ENCODE measurements around the gene ZNF512.

ZNF512 gene

DNA sequence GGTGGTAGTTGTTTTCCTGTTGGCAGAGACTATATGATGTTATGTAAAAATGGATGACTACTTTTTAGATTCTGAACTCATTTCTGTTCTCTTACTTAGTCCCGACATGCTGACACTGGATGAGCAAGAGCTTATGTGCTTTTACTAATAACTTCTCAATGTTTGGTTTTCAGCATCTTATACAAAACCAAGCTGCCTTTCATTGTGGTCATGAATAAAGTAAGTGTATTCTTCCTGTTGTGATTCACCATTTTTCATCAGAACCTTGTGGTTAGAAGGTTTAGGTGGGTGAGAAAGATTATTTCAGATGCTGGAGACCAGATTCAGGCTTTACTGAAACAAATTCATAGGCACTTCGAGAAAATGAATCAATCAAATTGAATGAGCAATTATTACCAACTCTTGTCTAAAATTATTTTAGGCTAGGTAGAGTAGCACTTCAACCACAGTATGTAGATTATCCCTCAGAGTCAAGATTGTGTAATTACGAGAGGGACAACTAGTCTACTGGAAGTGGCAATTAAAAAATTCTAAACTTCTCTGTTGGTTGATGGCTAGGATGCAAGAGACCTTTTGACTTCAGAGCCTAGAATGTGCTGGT lies 55.3 kb downstream of the ZNF512 start:
- DNase-seq, result no peak

DNA sequence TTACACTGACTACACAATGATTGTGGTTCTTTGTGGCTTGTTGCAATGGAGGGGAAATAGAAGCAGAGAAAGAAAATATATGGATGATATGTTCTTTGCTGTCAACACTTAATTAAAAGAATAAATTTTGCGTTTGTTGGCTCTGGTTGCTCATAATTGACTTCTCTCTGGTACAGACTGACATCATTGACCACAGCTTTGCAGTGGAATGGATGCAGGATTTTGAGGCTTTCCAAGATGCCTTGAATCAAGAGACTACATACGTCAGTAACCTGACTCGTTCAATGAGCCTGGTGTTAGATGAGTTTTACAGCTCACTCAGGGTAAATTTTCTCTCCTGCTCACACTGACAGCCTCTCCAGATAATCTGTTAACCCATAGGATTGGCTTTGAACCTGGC lies 55.9 kb downstream of the ZNF512 start:
- no peak for DNase-seq

DNA sequence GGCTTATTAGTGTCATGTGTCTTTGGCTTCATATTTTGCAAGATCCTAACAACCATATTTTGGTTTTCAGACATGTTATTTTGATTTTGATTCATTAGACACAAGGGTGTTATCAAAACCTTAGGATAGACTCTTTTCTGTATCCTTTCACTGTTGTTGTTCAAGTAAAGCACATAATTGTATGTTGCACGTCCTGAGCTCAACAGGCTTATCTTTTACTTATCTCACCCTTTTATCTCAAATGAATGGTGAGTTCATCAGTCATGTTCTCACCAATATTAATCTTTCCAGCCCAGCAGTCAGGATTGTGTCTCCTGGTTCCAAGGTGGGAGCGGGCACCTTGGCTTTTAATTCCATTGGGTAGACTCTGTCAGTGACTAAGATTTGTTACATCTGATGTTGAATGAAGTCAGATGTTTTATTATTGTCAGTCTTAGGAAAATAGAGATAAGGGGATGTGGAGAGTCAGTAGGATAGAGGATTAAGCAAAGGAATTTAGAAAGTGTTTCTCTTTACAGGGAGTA lies 57.9 kb downstream of the ZNF512 start:
- DNase-seq, result no peak

DNA sequence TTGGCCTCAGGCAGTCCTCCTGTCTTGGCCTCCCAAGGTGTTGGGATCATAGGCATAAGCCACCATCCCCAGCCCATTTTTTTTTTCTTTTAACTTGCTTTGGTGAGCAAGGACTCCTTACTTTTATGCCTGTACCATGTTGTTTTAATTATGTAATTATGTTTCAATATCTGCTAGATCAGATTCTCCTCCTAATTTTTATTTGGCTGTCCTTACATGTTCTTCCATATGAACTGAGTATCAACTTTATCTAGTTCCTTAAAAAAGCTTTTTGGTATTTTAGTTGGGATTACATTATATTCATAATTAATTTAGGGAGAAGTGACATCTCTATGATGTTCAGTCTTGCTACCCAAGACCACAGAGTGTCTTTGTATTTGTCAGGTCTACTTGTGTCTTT lies 62.4 kb downstream of the ZNF512 start:
- DNase-seq, result no peak

DNA sequence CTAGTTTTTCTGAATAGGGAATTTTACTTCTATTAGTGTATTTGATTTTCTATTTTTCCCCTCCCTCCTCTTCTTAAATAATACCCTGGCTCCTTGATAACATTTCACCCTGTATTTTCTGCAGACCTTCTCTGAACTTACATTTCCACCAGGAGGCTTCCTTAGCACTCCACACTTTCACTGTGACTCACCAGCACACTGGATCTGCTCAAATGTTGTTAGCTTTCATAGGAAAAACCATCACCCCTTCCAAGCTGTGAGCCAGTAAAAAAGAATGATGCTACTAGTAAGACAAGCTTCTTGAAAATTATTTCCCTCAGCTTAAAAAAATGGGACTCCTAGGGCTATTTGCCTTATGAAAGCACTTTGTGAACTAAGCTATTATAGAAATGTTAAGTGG lies 64.4 kb downstream of the ZNF512 start:
- no peak for DNase-seq

DNA sequence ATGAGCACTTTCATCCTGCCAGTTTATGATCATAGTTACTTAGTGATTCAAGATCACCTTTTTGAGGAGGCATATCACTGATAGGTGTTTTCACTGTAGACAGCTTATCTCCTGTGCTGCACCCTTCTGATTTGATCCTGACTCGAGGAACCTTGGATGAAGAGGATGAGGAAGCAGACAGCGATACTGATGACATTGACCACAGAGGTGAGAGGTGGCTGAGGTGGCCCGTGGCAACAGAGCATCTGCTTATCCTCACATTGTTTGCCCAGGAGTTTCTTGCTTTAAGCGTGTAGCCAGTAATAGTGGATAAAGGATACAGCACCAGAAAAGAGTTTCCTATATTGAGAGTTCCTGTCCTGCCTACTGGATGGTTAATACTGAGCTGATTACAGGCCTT lies 64.9 kb downstream of the ZNF512 start:
- DNase-seq, result no peak

DNA sequence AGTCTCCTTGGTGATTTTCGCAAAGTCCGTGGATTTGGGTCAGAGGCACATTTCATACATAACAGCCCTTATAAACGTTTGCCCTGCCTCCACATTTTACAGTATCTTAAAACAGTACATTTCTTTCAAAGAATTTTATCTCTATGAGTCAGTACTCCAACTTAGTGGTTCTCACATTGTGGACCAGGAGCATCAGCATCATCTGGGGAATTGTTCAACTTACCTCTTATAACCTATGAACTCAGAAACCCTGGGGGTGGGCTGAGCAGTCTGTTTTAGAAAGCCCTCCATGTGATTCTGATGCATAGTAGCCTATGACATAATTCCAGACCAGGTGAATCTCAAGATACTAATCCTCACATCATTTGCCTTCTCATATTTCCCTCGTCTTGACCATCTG lies 68.2 kb downstream of the ZNF512 start:
- DNase-seq, result no peak

DNA sequence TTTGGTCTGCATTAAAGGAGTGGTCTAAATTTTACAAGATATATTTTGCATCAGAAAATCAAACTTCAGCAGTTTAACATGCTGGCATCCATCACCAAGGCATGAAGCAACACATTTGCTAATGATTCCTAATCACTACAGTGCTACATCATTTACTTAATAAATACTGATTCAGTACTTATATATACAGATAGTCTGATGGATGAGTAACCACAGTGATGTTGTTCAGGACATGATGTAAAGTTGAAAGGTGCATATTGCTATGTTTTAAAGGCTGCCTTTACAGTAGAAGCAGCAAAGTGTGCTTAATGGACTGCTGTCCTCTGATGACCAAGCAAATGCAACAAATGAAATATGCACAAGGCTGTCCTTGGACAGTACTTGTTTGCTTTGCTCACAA lies 69.5 kb downstream of the ZNF512 start:
- DNase-seq, result no peak

DNA sequence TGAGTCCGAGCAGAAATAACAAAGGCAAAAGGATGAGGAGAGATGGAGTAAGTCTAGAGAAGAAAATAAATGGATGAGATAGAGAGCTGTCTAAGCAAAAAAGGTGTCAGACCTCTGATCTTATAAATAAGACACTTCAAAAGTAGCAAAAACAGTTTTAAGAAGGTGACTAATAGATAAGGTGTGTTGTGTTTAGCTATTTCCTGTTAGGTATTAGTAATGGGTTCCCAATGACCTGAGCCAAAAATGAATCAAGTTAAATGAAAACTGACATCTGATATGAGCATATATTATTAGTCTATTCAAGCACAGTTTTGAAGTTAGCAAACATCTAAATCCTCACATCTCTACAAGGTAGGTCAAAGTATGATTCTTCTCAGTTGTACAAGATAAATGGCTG lies 69.9 kb downstream of the ZNF512 start:
- DNase-seq, result no peak

DNA sequence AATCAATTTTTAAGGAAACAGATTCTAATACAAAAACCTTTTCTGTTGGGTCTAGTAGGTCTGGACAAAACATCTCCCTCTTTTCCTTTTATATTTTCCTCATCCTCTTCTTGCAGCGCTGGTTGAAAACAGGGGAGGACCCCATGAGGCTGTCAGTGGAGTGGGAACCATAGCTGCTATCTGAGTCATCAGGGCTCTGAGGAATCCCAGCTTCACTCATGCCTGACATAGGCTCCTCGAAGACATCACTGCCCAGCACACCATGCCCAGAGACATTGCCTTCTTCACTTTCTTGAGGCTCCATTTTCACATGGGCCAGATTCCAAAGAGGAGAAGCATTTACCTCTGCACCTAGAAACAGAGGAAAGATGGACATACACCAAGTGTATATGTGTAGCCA lies 70.6 kb downstream of the ZNF512 start:
- DNase-seq, result no peak

DNA sequence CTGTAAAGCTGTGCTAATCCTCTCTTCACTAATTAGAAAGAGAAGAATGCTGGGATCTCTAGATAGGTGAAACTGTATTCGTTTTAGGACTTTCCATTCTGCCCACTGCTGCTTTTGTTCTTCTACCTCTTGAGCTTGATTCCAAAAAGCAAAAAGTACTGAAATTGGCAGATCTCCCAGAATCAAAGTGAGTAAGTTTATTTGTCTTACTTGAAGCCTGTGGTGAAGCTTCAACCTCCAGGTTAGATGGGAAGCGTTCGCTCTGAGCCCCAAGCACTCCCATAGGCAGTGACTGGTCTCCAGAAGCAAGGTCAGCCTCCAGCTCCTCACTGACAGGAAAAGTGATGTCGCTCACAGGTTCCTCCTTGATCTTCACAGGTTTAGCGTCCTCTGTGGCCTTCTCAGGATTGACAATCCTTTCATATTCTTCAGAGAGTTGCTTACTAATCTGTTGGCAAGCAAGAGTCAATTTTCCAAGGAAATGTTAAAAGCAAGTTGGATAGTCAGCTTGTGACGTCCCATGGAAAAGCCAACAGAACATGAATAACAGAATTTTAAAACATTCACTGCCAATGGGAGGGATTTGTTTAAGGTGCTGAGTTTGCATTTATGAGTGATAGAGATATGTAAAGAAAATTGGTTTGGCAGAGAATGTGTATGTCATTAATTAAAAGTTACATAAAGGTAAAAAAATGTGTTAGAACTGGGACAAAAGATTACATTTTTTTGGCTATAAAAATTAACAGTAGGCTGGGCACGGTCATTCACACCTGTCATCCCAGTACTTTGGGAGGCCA lies 72.5 kb downstream of the ZNF512 start:
- no peak for DNase-seq

DNA sequence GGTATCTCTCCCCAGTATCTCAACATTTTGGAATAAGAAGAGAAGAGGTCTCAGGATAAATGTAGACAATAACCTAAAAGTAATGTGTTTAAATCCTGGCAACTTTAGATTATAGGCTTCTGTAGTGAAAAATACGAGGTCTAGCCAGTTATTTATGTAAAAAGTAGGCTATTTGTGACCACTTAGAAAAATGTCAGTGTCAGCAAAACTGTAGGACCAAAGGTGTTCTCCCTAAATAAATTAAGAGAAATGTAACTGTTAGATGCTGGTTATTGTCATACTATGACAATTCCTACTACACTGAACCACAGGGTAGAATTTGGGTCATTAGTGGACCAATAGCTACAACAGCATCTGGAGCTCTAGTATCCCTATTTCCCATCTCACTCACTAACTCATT lies 78.5 kb downstream of the ZNF512 start:
- no peak for DNase-seq

DNA sequence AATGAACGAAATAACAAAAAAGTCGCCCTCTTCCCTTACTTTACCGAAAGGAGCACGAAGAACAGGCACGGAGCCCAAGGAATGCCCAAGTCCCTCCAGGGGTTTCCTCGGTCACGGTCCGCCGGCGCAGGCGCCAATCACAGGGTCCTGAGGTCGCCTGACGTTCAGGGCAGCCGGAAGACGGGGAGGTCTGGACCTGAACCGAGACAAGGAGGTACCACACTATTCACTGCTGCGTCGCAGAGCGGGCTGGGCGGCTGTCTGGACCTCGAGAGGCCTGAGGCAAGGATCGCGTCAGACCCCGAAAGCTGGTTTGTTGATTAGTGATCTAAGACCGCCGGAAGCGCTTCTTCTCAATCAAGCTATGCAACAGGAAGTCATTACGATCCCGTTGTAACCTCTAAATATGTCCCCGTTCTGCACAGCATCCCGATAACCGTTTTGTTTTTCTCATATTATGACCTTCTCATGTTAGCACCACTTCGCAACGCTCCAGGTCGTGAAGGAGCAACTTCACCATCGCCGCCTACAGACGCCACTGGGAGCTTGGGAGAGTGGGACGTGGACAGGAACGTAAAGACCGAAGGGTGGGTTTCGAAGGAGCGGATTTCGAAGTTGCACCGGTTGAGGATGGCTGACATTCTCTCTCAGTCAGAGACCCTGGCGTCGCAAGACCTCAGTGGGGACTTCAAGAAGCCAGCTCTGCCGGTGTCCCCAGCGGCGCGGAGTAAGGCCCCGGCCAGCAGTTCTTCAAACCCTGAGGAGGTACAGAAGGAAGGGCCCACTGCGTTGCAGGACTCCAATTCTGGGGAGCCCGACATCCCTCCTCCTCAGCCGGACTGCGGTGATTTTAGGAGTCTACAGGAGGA lies 80.7 kb downstream of the ZNF512 start, which contains the start of the genes SLC4A1AP and SUPT7L:
Gene SLC4A1AP, plus strand, starts transcription at position 605 of the 869 bp plus-strand sequence. Its CDS starts 26 bp downstream, at position 631.
Gene SUPT7L, minus strand, starts transcription at position 330 of the 869 bp plus-strand sequence. CDS start 1,422 bp downstream, outside the sequence.
- DNase-seq, result peak; percentile 59

DNA sequence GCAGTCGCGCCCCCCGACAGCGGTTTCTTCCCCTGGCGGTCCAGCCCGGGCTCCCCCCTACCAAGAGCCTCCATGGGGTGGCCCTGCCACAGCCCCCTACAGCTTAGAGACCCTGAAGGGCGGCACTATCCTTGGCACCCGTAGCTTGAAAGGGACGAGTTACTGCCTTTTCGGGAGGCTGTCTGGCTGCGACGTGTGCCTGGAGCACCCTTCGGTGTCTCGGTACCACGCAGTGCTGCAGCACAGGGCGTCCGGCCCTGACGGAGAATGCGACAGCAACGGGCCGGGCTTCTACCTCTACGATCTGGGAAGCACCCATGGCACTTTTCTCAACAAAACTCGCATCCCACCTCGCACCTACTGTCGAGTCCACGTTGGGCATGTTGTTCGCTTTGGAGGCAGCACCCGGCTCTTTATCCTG lies 81.3 kb downstream of the ZNF512 start:
- no peak for DNase-seq

DNA sequence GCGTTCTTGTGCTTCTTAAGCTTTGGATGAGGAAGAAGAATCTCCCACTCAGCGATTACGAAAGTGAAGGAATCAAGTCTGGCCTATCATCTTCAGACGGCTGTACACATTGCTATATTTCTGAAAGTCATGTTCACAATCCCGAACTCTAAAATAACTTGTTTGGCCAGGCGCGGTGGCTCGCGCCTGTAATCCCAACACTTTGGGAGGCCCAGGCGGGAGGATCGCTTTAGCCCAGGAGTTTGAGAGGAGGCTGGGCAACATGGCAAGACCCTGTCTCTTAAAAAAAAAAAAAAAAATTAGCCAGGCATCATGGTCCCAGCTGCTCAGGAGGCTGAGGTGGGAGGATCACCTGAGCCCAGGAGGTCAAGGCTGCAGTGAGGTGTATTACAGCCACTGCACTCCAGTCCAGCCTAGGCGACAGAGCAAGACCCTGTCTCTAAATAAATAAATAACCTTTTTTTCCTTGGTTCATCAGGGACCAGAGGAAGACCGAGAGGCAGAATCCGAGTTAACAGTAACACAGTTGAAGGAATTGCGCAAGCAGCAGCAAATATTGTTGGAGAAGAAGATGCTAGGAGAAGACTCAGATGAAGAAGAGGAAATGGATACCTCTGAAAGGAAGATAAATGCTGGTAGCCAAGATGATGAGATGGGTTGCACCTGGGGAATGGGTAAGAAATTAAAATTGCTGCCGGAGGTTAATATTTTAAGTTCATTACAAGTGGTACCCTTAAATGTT lies 82.0 kb downstream of the ZNF512 start:
- no peak for DNase-seq

DNA sequence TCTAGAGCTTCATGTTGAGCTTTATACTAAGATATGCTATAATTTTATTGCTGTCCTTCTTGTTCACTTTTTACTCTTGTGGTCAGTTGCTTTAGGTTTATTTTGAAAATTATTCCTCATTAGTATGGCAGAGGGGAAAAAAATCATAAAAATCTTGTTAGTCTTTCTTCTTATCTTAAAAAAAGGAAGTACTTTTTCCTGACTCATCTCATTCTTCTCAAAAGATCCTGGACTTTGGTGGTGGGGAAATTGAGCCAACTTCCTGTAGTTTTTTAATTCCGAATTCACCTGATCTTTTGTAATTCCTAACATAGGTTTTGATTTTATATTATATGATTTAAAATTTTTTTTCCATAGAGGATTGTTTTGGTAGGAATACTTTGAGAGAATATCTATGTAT lies 84.6 kb downstream of the ZNF512 start:
- peak; percentile 62 for DNase-seq

DNA sequence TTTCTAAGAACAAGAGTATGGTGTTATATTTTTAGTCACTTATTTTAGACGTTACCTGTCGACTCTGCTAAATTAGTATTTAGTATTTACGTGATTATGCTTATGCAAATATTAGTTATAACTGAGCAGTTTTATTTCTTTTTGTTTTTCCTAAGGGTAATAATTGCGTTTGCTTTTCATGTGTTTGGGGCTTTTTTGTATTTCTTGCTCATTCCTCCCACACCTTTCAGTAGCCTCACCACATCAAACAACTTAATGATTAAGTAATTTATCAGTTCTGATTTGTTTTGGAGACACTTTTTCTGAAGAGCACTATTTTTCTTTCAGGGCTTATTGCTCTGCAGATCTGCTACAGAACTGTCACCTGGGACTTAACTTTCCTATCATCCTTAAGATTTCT lies 88.4 kb downstream of the ZNF512 start:
- no peak for DNase-seq

Data from GF-D8 (cell line).